Effector CD4-positive, alpha-beta T cell (primary cell): ENCODE measurements around the gene RBCK1.
"Not testable (repeated sequence)": the region's sequence is repeated elsewhere in the genome, so short reads cannot be mapped to it uniquely, and the experiment has no call there.

Experiments used
- DNase-seq: peaks from one replicate; pipeline ENCODE4 v3.0.0-alpha.2; 2020

The RBCK1 gene

GRCh38 chr20:440148-440547 lies 32.0 kb downstream of the RBCK1 start:
- DNase-seq = no peak

DNA sequence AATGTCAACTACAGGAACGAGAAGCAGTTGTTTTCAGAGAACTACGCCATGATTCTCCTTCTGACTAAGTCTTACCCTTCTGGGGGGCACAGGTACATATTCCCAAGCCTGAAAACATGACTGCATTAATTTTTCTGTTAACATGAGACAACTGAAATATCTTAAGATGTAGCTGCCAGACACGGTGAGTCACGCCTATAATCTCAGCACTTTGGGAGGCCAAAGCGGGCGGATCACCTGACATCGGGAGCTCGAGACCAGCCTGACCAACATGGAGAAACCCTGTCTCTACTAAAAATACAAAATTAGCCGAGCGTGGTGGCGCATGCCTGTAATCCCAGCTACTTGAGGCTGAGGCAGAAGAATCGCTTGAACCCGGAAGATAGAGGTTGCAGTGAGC lies 32.5 kb downstream of the RBCK1 start:
- no peak for DNase-seq

GRCh38 chr20:443223-443775 lies 35.2 kb downstream of the RBCK1 start:
- no peak for DNase-seq

GRCh38 chr20:444117-444516 lies 36.0 kb downstream of the RBCK1 start:
- no peak for DNase-seq

GRCh38 chr20:444862-445426 lies 36.8 kb downstream of the RBCK1 start:
- no peak for DNase-seq

DNA sequence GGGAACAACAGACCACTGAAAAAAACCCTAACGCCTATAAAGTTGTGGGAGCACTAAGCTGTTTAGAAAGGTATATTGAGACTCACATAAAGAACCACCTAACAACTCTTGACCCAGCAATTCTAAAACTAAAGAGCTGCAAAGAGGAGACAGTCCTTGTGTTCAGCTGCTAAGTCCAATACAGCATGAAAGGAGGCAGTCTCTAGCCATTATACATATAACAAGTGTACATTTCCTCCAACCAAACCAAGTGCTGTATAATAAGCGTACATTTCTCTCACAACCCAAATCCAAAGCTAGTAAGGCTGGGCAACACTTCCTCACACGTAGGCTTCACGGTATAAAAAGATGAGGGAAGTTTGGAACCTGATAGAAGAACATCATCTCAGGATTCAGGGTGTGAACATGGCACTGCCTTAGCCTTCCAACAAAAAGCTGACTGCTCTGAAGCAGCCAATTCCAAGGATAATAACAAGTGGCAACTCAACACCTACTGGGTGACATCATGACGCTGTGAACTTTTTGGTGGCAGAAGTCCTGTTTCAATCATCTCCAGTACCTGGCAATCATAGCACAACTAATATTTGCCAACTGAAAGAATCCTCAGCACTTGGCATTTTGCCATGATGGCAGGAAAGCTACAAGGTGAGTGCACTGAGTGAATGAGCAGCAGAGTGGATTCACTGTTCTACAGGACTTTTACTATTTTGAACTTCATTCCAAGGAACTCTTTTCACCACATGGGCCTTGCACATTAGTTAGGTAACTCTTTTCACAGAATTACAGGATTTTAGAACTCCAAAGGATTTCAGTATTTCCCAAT lies 37.6 kb downstream of the RBCK1 start:
- DNase-seq = no peak

DNA sequence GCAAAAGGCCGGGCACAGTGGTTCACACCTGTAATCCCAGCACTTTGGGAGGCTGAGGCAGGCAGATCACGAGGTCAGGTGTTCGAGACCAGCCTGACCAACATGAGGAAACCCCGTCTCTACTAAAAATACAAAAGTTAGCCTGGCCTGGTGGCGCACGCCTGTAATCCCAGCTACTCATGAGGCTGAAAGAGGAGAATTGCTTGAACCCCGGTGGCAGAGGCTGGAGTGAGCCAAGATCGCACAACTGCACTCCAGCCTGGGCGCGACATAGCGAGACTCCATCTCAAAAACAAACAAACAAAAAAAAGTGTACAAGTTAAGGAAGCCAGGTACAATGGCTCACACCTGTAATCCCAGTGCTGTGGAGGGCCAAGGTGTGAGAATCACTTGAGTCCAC lies 43.9 kb downstream of the RBCK1 start:
- DNase-seq = not testable (repeated sequence)

DNA sequence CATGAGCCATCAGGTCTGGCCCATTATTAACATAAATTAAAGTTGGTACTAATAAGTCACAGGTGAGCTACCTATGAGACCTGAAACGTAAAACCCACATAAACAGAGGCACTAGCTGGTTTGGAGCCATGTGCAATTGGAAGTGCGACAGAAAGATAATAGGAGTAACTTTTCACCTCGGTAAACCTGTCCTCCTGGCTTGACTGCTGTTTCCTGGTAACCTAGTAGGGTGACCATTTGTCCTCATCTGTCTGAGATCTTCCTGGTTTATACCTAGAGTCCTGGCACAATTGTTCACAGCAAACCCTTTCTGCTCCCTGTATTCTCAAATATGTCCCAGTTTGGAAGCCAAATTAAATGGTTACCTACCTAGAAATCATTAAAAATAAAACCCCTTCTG lies 46.9 kb downstream of the RBCK1 start:
- DNase-seq = no peak

DNA sequence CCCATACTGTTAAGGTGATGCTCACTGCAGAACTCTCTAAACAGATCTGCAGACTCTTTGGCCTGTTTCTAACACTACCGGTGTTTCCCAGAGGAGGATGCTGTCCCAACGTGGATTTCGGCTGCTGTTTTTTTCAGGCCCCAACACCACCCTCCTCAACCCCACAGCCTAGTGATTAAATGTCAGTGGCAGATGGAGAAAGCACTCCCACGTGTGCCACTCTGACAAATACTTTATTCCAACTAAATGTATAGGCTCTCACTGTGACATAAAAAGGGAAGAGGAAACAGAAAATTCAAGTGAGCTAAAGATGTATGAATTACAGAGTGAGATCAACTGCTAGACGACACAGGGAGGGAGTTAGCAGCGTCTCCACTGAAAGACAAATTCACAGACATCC lies 50.7 kb downstream of the RBCK1 start:
- DNase-seq = no peak

GRCh38 chr20:460180-460579 lies 52.1 kb downstream of the RBCK1 start:
- DNase-seq = no peak

- no peak for DNase-seq
Observed at GRCh38 chr20:460707-461106, 52.6 kb downstream of the RBCK1 start.

DNA sequence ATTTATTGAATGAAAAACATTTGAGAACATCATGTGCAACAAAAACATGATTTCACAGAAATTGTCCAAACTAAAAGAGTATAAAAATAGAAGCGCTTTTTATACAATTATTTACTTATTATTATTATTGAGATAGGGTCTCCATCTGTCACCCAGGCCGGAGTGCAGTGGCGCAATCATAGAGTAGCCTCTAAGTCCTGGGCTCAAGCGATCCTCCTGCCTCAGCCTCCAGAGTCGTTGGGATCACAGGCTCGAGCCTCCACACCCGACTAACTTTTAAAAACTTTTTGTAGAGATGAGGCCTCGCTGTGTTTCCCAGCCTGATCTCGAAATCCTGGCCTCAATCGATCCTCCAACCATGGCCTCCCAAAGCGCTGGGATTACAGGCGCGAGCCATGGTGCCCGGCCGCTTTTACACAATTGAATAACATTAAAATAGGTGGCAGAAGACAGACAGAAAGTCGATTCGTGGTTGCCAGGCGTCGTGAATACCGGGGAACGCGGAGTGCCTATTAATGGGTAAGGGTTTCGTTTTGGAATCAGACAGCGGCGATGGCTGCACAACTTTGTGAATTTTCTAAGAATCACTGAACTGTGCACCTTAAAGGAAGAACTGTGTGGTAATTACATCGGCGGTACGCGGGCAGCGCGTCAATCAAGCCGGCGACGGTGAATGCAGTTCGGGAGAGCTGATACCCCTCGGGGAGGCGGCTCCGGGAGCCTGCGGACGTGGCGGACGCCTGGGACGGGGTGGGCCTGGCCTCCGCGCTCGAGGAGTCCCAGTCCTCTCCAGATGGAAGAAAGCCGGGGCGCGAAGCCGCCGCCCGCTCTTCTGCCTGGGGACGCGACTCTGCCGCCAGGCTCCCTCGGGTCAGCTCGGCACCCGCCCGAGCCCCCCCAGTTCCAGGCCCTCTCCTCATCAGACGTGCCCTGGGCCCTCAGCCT lies 53.4 kb downstream of the RBCK1 start:
- peak; percentile 35 for DNase-seq

DNA sequence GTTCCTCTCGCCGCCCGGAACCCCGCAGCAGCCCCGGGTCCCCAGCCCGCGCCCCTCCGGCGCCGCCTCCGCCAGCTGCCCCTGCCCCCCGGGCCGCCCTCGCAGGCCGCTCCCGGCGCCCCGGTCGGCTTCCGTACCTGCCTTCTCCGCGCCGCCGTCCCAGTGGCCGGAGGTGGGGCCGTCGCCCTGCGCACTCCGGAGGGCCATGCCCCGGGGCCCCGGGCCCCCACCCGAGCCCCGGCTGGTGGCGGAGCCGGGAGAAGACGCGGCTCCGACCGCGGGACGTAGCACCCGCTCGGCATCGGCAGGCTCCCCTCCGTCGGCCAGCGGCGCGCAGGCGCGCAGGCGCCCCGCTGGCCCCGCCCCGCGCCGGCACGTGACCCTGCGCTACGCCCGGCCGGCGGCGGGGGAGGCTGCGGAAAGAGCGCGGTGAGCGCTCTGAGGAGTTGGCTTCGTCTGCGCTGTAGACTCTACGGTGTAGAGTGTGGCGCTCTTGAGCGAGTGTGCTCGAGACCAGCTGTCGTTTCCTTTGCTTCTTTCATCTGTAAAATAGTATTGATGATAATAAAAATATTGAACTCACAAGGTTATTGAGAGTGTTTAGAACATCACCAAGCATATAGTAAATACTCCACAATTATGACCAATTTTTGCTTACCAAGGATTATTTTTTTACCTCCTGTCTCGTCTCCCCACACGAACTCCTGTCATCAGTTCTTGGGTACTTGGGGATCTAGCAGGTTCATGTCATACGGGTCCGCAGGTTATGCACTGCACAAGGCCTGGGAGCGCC lies 54.3 kb downstream of the RBCK1 start, which contains the start of gene TBC1D20:
Gene TBC1D20 (minus strand): TSS at position 335 of the 793 bp plus-strand sequence. CDS start 128 bp downstream, at position 207.
- peak; percentile 80 for DNase-seq

GRCh38 chr20:467755-468154 lies 59.7 kb downstream of the RBCK1 start:
- no peak for DNase-seq

GRCh38 chr20:469746-470490 lies 61.8 kb downstream of the RBCK1 start:
- no peak for DNase-seq

- DNase-seq = no peak
Observed at GRCh38 chr20:472137-472846, 64.2 kb downstream of the RBCK1 start.

DNA sequence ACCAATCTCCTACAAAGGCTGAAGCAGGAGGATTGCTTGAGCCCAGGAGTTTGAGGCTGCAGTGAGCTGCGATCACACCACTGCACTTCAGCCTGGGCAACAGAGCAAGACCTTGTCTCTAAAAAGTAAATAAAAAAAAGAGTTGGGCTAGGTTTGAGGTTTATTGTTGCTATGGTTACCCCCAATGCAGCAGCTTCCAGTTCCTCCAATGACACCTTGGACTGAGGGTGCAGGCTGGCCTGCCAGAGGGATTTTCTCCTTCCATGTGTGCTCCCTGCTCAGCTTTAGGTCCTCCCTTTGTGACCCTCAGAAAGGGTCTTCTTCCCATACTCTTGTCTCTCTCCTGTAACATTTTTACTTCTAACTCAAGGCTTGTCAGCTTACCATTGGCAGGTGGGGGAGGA lies 64.8 kb downstream of the RBCK1 start:
- no peak for DNase-seq

DNA sequence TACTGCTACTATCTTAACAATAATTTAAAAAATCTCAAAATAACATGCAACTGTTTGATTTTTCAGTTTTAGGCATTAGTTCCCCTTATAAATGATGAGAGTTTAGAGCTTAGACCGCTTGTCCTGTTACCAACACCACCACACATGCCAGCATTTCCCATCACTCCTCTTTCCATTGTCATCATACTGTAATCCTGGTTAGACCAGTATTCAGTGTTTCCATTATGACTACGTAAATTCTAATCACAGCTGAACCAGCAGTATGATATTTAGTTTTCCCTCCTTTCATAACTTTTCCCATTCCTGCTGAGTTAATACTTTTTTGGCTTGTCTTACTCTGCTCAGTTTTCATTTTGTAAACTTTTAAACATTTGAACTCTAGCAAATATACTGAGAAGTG lies 66.5 kb downstream of the RBCK1 start:
- no peak for DNase-seq

DNA sequence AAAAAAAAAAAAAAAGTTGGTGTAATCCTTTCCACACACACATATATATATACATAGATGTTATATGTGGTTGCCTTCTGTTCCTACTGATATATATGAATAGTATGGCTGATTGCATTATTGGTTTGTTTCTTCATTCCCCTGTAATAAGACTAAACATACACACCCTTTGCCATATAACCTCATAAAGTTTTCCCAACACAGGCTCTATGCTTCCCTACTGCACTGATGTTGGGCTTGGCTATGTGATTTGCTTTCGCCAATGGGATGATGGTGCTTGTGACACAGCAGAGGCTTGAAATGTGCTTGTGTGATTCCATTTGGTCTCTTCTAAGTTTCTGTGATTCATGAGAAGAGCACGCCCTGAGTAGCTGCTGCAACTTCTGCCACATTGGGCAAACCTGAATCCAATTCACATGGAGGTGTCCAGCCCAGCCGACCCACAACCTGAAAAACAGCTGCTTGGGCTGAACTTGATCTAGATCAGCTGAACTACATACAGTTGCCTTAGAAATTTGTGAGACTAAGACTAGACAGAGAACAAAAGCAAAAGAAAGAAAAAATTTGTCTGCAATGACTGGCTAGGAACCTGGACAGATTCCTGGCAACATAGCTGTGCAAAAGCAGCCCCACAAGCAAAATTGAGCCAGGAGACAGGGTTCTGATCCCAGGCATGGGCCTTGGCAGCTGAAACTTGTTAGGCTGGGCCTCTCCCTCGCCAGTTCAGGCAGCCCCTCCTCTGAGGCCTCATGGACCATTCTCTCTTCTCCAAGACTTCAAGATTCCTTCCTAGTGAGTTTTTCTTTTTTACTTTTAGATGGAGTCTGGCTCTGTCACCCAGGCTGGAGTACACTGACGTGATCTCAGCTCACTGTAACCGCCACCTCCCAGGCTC lies 67.6 kb downstream of the RBCK1 start:
- DNase-seq = no peak
